Transverse colon (tissue), 4 donors: ENCODE data around the gene KREMEN1. TPM values are rescaled to one million over a fixed set of nuclear protein-coding genes. Genes with fewer than 3 reads are reported as not detected.

Source experiments
- DNase-seq: peaks from one replicate; pipeline ENCODE4 v3.0.0-alpha.2; 2019
- H3K27ac ChIP-seq, 4 donors: fragments of 200-600 bp; sonication (generic); 2 replicates each; pipeline ENCODE4 v1.5.1; 2016 to 2018; ENCODE audit warnings: inconsistent platforms in 4 of 4
- H3K27me3 ChIP-seq: fragments of 200-600 bp; sonication (generic); 2 replicates; pipeline ENCODE4 v1.5.1; 2017; ENCODE audit warnings: inconsistent platforms
- H3K36me3 ChIP-seq, 4 donors: fragments of 200-600 bp; sonication (generic); 2 replicates each; pipeline ENCODE4 v1.5.1; 2017 to 2019; ENCODE audit warnings: inconsistent platforms in 4 of 4
- H3K4me1 ChIP-seq, 4 donors: fragments of 200-600 bp; sonication (generic); 2 replicates each; pipeline ENCODE4 v1.5.1; 2017 to 2020; ENCODE audit warnings: inconsistent platforms in 4 of 4
- H3K4me3 ChIP-seq, 4 donors: fragments of 200-600 bp; sonication (generic); 1 replicate in 1 of 4; 2 replicates in 3 of 4; pipeline versions ENCODE4 v1.5.1 to v1.6.1; 2017 to 2019; ENCODE audit warnings: inconsistent platforms in 4 of 4
- H3K9me3 ChIP-seq, 2 donors: fragments of 200-600 bp; sonication (generic); 2 replicates each; pipeline ENCODE4 v1.5.1; 2017 to 2019; ENCODE audit warnings: inconsistent platforms in 2 of 2
- EP300 ChIP-seq: sonication (generic); formaldehyde crosslinking; IDR thresholded peaks from one replicate; pipeline ENCODE4 v1.6.1; 2017; ENCODE audit warnings: antibody characterized with exemption, low read depth
- POLR2A ChIP-seq: fragments of 450-650 bp; IDR thresholded peaks from one replicate; pipeline ENCODE4 v1.6.1; 2016; ENCODE audit warnings: antibody characterized with exemption, mild to moderate bottlenecking, moderate library complexity
- POLR2AphosphoS5 ChIP-seq, 3 donors: sonication (generic); formaldehyde crosslinking; IDR thresholded peaks; one replicate each; pipeline ENCODE4 v1.6.1; 2016; ENCODE audit warnings: antibody characterized with exemption in 3 of 3
- WGBS, 2 donors: methylation state at CpG; one replicate each; pipeline ENCODE4 v1.1.5; 2018; ENCODE audit warnings: low coverage in 1 of 2; 5-methylcytosine and 5-hydroxymethylcytosine counted together
- in situ Hi-C, 4 donors: fragments of 200-750 bp; cut with MboI; loops; one replicate each; pipeline versions ENCODE4 v1.15.0 to v1.15.1; 2017; ENCODE audit warnings: low sequenced_read_pairs in 3 of 4, low pct_ligation_motif_present in 1 of 4, low pct_unique_long_range_greater_than_20kb in 1 of 4
- intact Hi-C: fragments of 100-400 bp; cut with DNase I; formaldehyde crosslinking; loops from one replicate; pipeline ENCODE4 v1.15.1; 2023; ENCODE audit warnings: low total_unique reads
- total RNA-seq, 4 donors: library from RNA; depleted of rRNA; stranded (reverse); fragments of >200 nt; gene quantifications; one replicate each; pipeline ENCODE4 v1.1.0, GENCODE V29; 2016
- TF ChIP-seq, protein P1 (sequence below), 5 experiments: fragments of 200-600 bp in 3 of 5; fragments of 450-650 bp in 2 of 5; sonication (generic) in 3 of 5; IDR thresholded peaks; 1 replicate in 2 of 5; 2 replicates in 3 of 5; pipeline ENCODE4 v1.5.1; 2016 to 2017; ENCODE audit warnings: antibody characterized with exemption in 5 of 5, inconsistent platforms in 3 of 5, mild to moderate bottlenecking in 2 of 5, moderate library complexity in 1 of 5

The KREMEN1 gene
- total RNA-seq, 4 donors from 2014 or later: 5.2 to 39.2 (median 20.1) TPM

- in situ Hi-C loops: no loop called here
- Histone ChIP-seq H3K4me1 (peaks cover 0 to 11% (median 4%) of the 10 kb centered on the region in 4 donors), H3K27ac (no peak overlapping the region), H3K9me3 (no peaks in the 10 kb centered on the region), H3K36me3 (no peaks in the 10 kb centered on the region), H3K4me3 (no peak overlapping the region), H3K27me3 (no peaks in the 10 kb centered on the region)
- DNase-seq: no peak
- intact Hi-C loops: no loop called here
- TF ChIP-seq EP300 (no peak), POLR2A (no peak), POLR2AphosphoS5 (IDR thresholded peaks at IDR 0.05) (no peak)
- TF ChIP-seq, protein P1, sequence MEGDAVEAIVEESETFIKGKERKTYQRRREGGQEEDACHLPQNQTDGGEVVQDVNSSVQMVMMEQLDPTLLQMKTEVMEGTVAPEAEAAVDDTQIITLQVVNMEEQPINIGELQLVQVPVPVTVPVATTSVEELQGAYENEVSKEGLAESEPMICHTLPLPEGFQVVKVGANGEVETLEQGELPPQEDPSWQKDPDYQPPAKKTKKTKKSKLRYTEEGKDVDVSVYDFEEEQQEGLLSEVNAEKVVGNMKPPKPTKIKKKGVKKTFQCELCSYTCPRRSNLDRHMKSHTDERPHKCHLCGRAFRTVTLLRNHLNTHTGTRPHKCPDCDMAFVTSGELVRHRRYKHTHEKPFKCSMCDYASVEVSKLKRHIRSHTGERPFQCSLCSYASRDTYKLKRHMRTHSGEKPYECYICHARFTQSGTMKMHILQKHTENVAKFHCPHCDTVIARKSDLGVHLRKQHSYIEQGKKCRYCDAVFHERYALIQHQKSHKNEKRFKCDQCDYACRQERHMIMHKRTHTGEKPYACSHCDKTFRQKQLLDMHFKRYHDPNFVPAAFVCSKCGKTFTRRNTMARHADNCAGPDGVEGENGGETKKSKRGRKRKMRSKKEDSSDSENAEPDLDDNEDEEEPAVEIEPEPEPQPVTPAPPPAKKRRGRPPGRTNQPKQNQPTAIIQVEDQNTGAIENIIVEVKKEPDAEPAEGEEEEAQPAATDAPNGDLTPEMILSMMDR (IDR thresholded peaks at IDR 0.05): no peak
- WGBS, 2 donors: 65 to 72% methylated on average over 4 to 5 of the region's 5 CpGs
Measured at GRCh38 chr22:29121124-29121523, 48.3 kb downstream of the KREMEN1 start.

- TF ChIP-seq, protein P1 (IDR thresholded peaks at IDR 0.05): no peak
- TF ChIP-seq EP300: no peak
- no peak for TF ChIP-seq POLR2A
- no peak for TF ChIP-seq POLR2AphosphoS5 (IDR thresholded peaks at IDR 0.05)
- Histone ChIP-seq H3K4me3 (no peak overlapping the region), H3K9me3 (no peaks in the 10 kb centered on the region), H3K36me3 (no peaks in the 10 kb centered on the region), H3K27ac (no peak overlapping the region), H3K27me3 (no peaks in the 10 kb centered on the region), H3K4me1 (peaks cover 0 to 15% (median 4%) of the 10 kb centered on the region in 4 donors)
- DNase-seq: no peak
- in situ Hi-C loops (no loop called here), intact Hi-C loops (no loop called here)
Measured at GRCh38 chr22:29122041-29122440, 49.2 kb downstream of the KREMEN1 start.

DNA sequence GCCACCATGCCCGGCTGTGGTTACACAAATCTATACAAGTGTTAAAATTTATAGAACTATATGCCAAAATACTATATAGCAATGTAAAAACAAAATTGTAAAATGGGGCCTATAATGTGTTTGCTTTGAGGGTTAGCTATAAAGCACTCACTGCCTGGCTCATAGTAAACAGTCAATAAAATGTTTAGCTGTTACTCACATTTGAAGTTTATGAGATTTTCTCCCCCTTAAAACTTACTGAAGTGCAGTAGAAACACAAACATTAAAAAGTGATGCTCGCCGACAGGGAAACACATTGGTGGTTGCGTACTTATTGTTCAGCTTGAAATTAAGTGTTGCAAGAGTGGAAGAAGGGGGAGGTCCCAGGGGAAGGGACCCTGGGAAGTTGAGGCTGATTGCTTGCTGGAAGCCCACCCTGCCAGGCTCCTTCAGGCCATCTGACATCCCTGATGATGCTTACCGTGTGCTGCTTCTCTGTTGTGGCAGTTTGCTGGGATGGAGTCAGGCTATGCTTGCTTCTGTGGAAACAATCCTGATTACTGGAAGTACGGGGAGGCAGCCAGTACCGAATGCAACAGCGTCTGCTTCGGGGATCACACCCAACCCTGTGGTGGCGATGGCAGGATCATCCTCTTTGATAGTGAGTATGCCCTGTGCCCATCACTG lies 52.1 kb downstream of the KREMEN1 start:
- WGBS, 2 donors: 33 to 59% methylated on average over 4 to 10 of the region's 10 CpGs
- no peaks in the 10 kb centered on the region for H3K36me3 ChIP-seq
- TF ChIP-seq POLR2A (no peak), EP300 (no peak), POLR2AphosphoS5 (IDR thresholded peaks at IDR 0.05) (no peak)
- TF ChIP-seq, protein P1 (IDR thresholded peaks at IDR 0.05): no peak
- peak overlapping the region in 2 of 4 donors; percentile 44 to 60 for H3K27ac ChIP-seq
- DNase-seq: no peak
- H3K27me3 ChIP-seq: no peaks in the 10 kb centered on the region
- H3K4me3 ChIP-seq: no peak overlapping the region
- in situ Hi-C loops: no loop called here
- intact Hi-C loops: no loop called here
- peaks cover 0 to 34% (median 11%) of the 10 kb centered on the region in 4 donors for H3K4me1 ChIP-seq
- no peaks in the 10 kb centered on the region for H3K9me3 ChIP-seq

GRCh38 chr22:29125443-29125778 lies 52.6 kb downstream of the KREMEN1 start:
- in situ Hi-C loops: no loop called here
- no peak for DNase-seq
- Histone ChIP-seq H3K4me1 (peaks cover 0 to 35% (median 11%) of the 10 kb centered on the region in 4 donors), H3K36me3 (no peaks in the 10 kb centered on the region), H3K27ac (peak overlapping the region in 2 of 4 donors; percentile 44 to 60), H3K9me3 (no peaks in the 10 kb centered on the region), H3K27me3 (no peaks in the 10 kb centered on the region), H3K4me3 (no peak overlapping the region)
- TF ChIP-seq, protein P1 (IDR thresholded peaks at IDR 0.05): no peak
- no peak for TF ChIP-seq POLR2A
- no peak for TF ChIP-seq POLR2AphosphoS5 (IDR thresholded peaks at IDR 0.05)
- TF ChIP-seq EP300: no peak
- WGBS, 2 donors: 32 to 38% methylated on average over 2 of the region's 2 CpGs
- intact Hi-C loops: no loop called here
